ENCODE results near the gene WSB2.
A peak's percentile ranks its signal among the peaks of the same experiment; 100 is the strongest.
"Not testable (repeated sequence)": the region's sequence is repeated elsewhere in the genome, so short reads cannot be mapped to it uniquely, and the experiment has no call there.

WSB2 gene

GRCh38 chr12:118022097-118022727 is 38.8 kb downstream of the WSB2 start:
- peaks cover 11% of the 10 kb centered on the region for H3K36me3 ChIP-seq (ENCODE audit: control insufficient read depth, insufficient read depth, low read length)
- H3K9ac ChIP-seq (ENCODE audit: low read length); H3K4me3 ChIP-seq (ENCODE audit: low read length); H3K4me1 ChIP-seq (ENCODE audit: control insufficient read depth, insufficient read depth, low read length); H3K27me3 ChIP-seq (ENCODE audit: control insufficient read depth, insufficient read depth, low read length); H3K27ac ChIP-seq (ENCODE audit: low read depth, low read length): not testable (repeated sequence)

- Histone ChIP-seq H3K27ac (ENCODE audit: low read depth, low read length) (no peak overlapping the region), H3K4me1 (ENCODE audit: control insufficient read depth, insufficient read depth, low read length) (peaks cover 6% of the 10 kb centered on the region), H3K9ac (ENCODE audit: low read length) (no peak overlapping the region), H3K4me3 (ENCODE audit: low read length) (no peak overlapping the region), H3K27me3 (ENCODE audit: control insufficient read depth, insufficient read depth, low read length) (no peaks in the 10 kb centered on the region), H3K36me3 (ENCODE audit: control insufficient read depth, insufficient read depth, low read length) (peaks cover 4% of the 10 kb centered on the region)
Measured at GRCh38 chr12:118020036-118020435, 40.9 kb downstream of the WSB2 start.

GRCh38 chr12:118017926-118018325 is 43.1 kb downstream of the WSB2 start:
- H3K4me1 ChIP-seq (ENCODE audit: control insufficient read depth, insufficient read depth, low read length), result peaks cover 6% of the 10 kb centered on the region
- no peak overlapping the region for H3K9ac ChIP-seq (ENCODE audit: low read length)

GRCh38 chr12:118016424-118017264 is 44.3 kb downstream of the WSB2 start, which contains the start of gene RFC5:
Gene RFC5 (plus strand): TSS chr12:118016703. CDS start chr12:118016828, 125 bp downstream.
- Histone ChIP-seq H3K27me3 (ENCODE audit: control insufficient read depth, insufficient read depth, low read length) (no peaks in the 10 kb centered on the region), H3K36me3 (ENCODE audit: control insufficient read depth, insufficient read depth, low read length) (peaks cover 4% of the 10 kb centered on the region), H3K27ac (ENCODE audit: low read depth, low read length) (peak within 1 kb of the TSS; percentile 12), H3K4me1 (ENCODE audit: control insufficient read depth, insufficient read depth, low read length) (peaks cover 6% of the 10 kb centered on the region), H3K9ac (ENCODE audit: low read length) (peak within 1 kb of the TSS; percentile 64), H3K4me3 (ENCODE audit: low read length) (peak within 1 kb of the TSS; percentile 96)

More at GRCh38 chr12:118017926-118018325, 43.1 kb downstream of the WSB2 start:
- H3K27ac ChIP-seq (ENCODE audit: low read depth, low read length), result no peak overlapping the region
- peaks cover 4% of the 10 kb centered on the region for H3K36me3 ChIP-seq (ENCODE audit: control insufficient read depth, insufficient read depth, low read length)
- H3K4me3 ChIP-seq (ENCODE audit: low read length), result no peak overlapping the region
- no peaks in the 10 kb centered on the region for H3K27me3 ChIP-seq (ENCODE audit: control insufficient read depth, insufficient read depth, low read length)

GRCh38 chr12:118015944-118016343 is 45.0 kb downstream of the WSB2 start:
- Histone ChIP-seq H3K27ac (ENCODE audit: low read depth, low read length) (no peak overlapping the region), H3K36me3 (ENCODE audit: control insufficient read depth, insufficient read depth, low read length) (peaks cover 4% of the 10 kb centered on the region), H3K27me3 (ENCODE audit: control insufficient read depth, insufficient read depth, low read length) (no peaks in the 10 kb centered on the region), H3K4me3 (ENCODE audit: low read length) (peak overlapping the region; percentile 96), H3K4me1 (ENCODE audit: control insufficient read depth, insufficient read depth, low read length) (peaks cover 6% of the 10 kb centered on the region), H3K9ac (ENCODE audit: low read length) (no peak overlapping the region)

- H3K27me3 ChIP-seq (ENCODE audit: control insufficient read depth, insufficient read depth, low read length), result no peaks in the 10 kb centered on the region
- peaks cover 4% of the 10 kb centered on the region for H3K36me3 ChIP-seq (ENCODE audit: control insufficient read depth, insufficient read depth, low read length)
- H3K4me3 ChIP-seq (ENCODE audit: low read length), result no peak overlapping the region
- no peak overlapping the region for H3K27ac ChIP-seq (ENCODE audit: low read depth, low read length)
- H3K4me1 ChIP-seq (ENCODE audit: control insufficient read depth, insufficient read depth, low read length), result peaks cover 6% of the 10 kb centered on the region
- no peak overlapping the region for H3K9ac ChIP-seq (ENCODE audit: low read length)
Measured at GRCh38 chr12:118015306-118015705, 45.7 kb downstream of the WSB2 start.

GRCh38 chr12:118013283-118013682 is 47.7 kb downstream of the WSB2 start:
- Histone ChIP-seq H3K9ac (ENCODE audit: low read length) (no peak overlapping the region), H3K4me1 (ENCODE audit: control insufficient read depth, insufficient read depth, low read length) (peaks cover 6% of the 10 kb centered on the region), H3K4me3 (ENCODE audit: low read length) (no peak overlapping the region), H3K27me3 (ENCODE audit: control insufficient read depth, insufficient read depth, low read length) (no peaks in the 10 kb centered on the region), H3K27ac (ENCODE audit: low read depth, low read length) (no peak overlapping the region), H3K36me3 (ENCODE audit: control insufficient read depth, insufficient read depth, low read length) (no peaks in the 10 kb centered on the region)

- no peak overlapping the region for H3K9ac ChIP-seq (ENCODE audit: low read length)
- no peak overlapping the region for H3K4me3 ChIP-seq (ENCODE audit: low read length)
- no peaks in the 10 kb centered on the region for H3K27me3 ChIP-seq (ENCODE audit: control insufficient read depth, insufficient read depth, low read length)
- H3K36me3 ChIP-seq (ENCODE audit: control insufficient read depth, insufficient read depth, low read length), result no peaks in the 10 kb centered on the region
- H3K27ac ChIP-seq (ENCODE audit: low read depth, low read length), result no peak overlapping the region
- H3K4me1 ChIP-seq (ENCODE audit: control insufficient read depth, insufficient read depth, low read length), result peaks cover 3% of the 10 kb centered on the region
Measured at GRCh38 chr12:118011961-118012360, 49.0 kb downstream of the WSB2 start.

- H3K27ac ChIP-seq (ENCODE audit: low read depth, low read length), result no peak overlapping the region
- H3K36me3 ChIP-seq (ENCODE audit: control insufficient read depth, insufficient read depth, low read length), result no peaks in the 10 kb centered on the region
- no peaks in the 10 kb centered on the region for H3K27me3 ChIP-seq (ENCODE audit: control insufficient read depth, insufficient read depth, low read length)
- H3K4me3 ChIP-seq (ENCODE audit: low read length), result no peak overlapping the region
- H3K4me1 ChIP-seq (ENCODE audit: control insufficient read depth, insufficient read depth, low read length), result peaks cover 3% of the 10 kb centered on the region
- H3K9ac ChIP-seq (ENCODE audit: low read length), result no peak overlapping the region
Measured at GRCh38 chr12:118011377-118011776, 49.6 kb downstream of the WSB2 start.

GRCh38 chr12:118010903-118011302 is 50.1 kb downstream of the WSB2 start:
- no peaks in the 10 kb centered on the region for H3K36me3 ChIP-seq (ENCODE audit: control insufficient read depth, insufficient read depth, low read length)
- peaks cover under 1% of the 10 kb centered on the region for H3K4me1 ChIP-seq (ENCODE audit: control insufficient read depth, insufficient read depth, low read length)
- H3K4me3 ChIP-seq (ENCODE audit: low read length), result no peak overlapping the region
- no peaks in the 10 kb centered on the region for H3K27me3 ChIP-seq (ENCODE audit: control insufficient read depth, insufficient read depth, low read length)
- H3K9ac ChIP-seq (ENCODE audit: low read length), result no peak overlapping the region
- H3K27ac ChIP-seq (ENCODE audit: low read depth, low read length), result no peak overlapping the region

GRCh38 chr12:117999806-118000205 is 61.2 kb downstream of the WSB2 start:
- H3K36me3 ChIP-seq (ENCODE audit: control insufficient read depth, insufficient read depth, low read length); H3K27ac ChIP-seq (ENCODE audit: low read depth, low read length); H3K4me3 ChIP-seq (ENCODE audit: low read length): not testable (repeated sequence)

GRCh38 chr12:117998719-117999118 is 62.3 kb downstream of the WSB2 start:
- H3K4me3 ChIP-seq (ENCODE audit: low read length), result no peak overlapping the region
- H3K36me3 ChIP-seq (ENCODE audit: control insufficient read depth, insufficient read depth, low read length), result no peaks in the 10 kb centered on the region
- no peaks in the 10 kb centered on the region for H3K27me3 ChIP-seq (ENCODE audit: control insufficient read depth, insufficient read depth, low read length)
- no peak overlapping the region for H3K9ac ChIP-seq (ENCODE audit: low read length)
- H3K27ac ChIP-seq (ENCODE audit: low read depth, low read length), result no peak overlapping the region
- H3K4me1 ChIP-seq (ENCODE audit: control insufficient read depth, insufficient read depth, low read length), result no peaks in the 10 kb centered on the region

More at GRCh38 chr12:117999806-118000205, 61.2 kb downstream of the WSB2 start:
- not testable (repeated sequence) for H3K9ac ChIP-seq (ENCODE audit: low read length); H3K4me1 ChIP-seq (ENCODE audit: control insufficient read depth, insufficient read depth, low read length); H3K27me3 ChIP-seq (ENCODE audit: control insufficient read depth, insufficient read depth, low read length)

Data from rectal smooth muscle tissue (tissue), 1 donor.